ENCODE results near the gene INTU.

INTU gene

GRCh38 chr4:127610488-127610887 is 22.3 kb upstream of the INTU start:
- H4K20me1 ChIP-seq = no peaks in the 10 kb centered on the region
- no peak overlapping the region for H3K4me3 ChIP-seq
- H3K9ac ChIP-seq = no peak overlapping the region
- no peaks in the 10 kb centered on the region for H3K27me3 ChIP-seq
- no peaks in the 10 kb centered on the region for H3K9me3 ChIP-seq (replicated peaks in 1 of 11)
- no peak for TF ChIP-seq Cebpa-rat (IDR thresholded peaks at IDR 0.05)
- H3K27ac ChIP-seq = no peak overlapping the region
- no peak overlapping the region for H3K4me2 ChIP-seq
- H3K4me1 ChIP-seq = no peaks in the 10 kb centered on the region
- no peaks in the 10 kb centered on the region for H3K36me3 ChIP-seq

- H3K36me3 ChIP-seq = no peaks in the 10 kb centered on the region
- no peaks in the 10 kb centered on the region for H3K27me3 ChIP-seq
- no peak overlapping the region for H3K9ac ChIP-seq
- H3K9me3 ChIP-seq (replicated peaks in 1 of 11) = peaks cover 0 to 6% (median 3%) of the 10 kb centered on the region in 11 experiments; a peak in 3 of 22 replicates
- H3K4me1 ChIP-seq = no peaks in the 10 kb centered on the region
- H4K20me1 ChIP-seq = no peaks in the 10 kb centered on the region
- TF ChIP-seq Cebpa-rat (IDR thresholded peaks at IDR 0.05) = no peak
- H3K4me3 ChIP-seq = no peak overlapping the region
- H3K4me2 ChIP-seq = no peak overlapping the region
- H3K27ac ChIP-seq = no peak overlapping the region
Measured at GRCh38 chr4:127616898-127617297, 15.9 kb upstream of the INTU start.

- Histone ChIP-seq H3K27ac (no peak overlapping the region), H3K36me3 (no peaks in the 10 kb centered on the region), H3K4me2 (no peak overlapping the region), H3K4me1 (peaks cover 0 to 6% (median 0%) of the 10 kb centered on the region in 10 experiments; a peak in 1 of 20 replicates), H4K20me1 (no peaks in the 10 kb centered on the region), H3K4me3 (no peak overlapping the region), H3K9ac (no peak overlapping the region), H3K9me3 (replicated peaks in 1 of 11) (peaks cover 11 to 21% (median 15%) of the 10 kb centered on the region in 11 experiments), H3K27me3 (no peaks in the 10 kb centered on the region)
- no peak for TF ChIP-seq Cebpa-rat (IDR thresholded peaks at IDR 0.05)
Measured at GRCh38 chr4:127618427-127618826, 14.3 kb upstream of the INTU start.

- H3K4me3 ChIP-seq = no peak overlapping the region
- no peak for TF ChIP-seq Cebpa-rat (IDR thresholded peaks at IDR 0.05)
- H4K20me1 ChIP-seq = no peaks in the 10 kb centered on the region
- H3K27me3 ChIP-seq = no peaks in the 10 kb centered on the region
- H3K4me2 ChIP-seq = no peak overlapping the region
- H3K9me3 ChIP-seq (replicated peaks in 1 of 11) = peaks cover 13 to 24% (median 17%) of the 10 kb centered on the region in 11 experiments
- no peaks in the 10 kb centered on the region for H3K36me3 ChIP-seq
- H3K27ac ChIP-seq = no peak overlapping the region
- no peak overlapping the region for H3K9ac ChIP-seq
- H3K4me1 ChIP-seq = peaks cover 0 to 6% (median 0%) of the 10 kb centered on the region in 10 experiments; a peak in 1 of 20 replicates
Measured at GRCh38 chr4:127622621-127622920, 10.2 kb upstream of the INTU start.

GRCh38 chr4:127622921-127623796 is 9.6 kb upstream of the INTU start:
- H3K27me3 ChIP-seq = no peaks in the 10 kb centered on the region
- peaks cover 0 to 6% (median 0%) of the 10 kb centered on the region in 10 experiments; a peak in 1 of 20 replicates for H3K4me1 ChIP-seq
- H3K27ac ChIP-seq = no peak overlapping the region
- no peak for TF ChIP-seq Cebpa-rat (IDR thresholded peaks at IDR 0.05)
- no peak overlapping the region for H3K4me3 ChIP-seq
- H3K4me2 ChIP-seq = no peak overlapping the region
- H3K9ac ChIP-seq = no peak overlapping the region
- H3K36me3 ChIP-seq = no peaks in the 10 kb centered on the region
- H4K20me1 ChIP-seq = no peaks in the 10 kb centered on the region
- H3K9me3 ChIP-seq (replicated peaks in 1 of 11) = peaks cover 13 to 24% (median 17%) of the 10 kb centered on the region in 11 experiments

GRCh38 chr4:127623797-127624083 is 9.0 kb upstream of the INTU start:
- Histone ChIP-seq H3K4me3 (no peak overlapping the region), H3K9me3 (replicated peaks in 1 of 11) (peaks cover 13 to 21% (median 16%) of the 10 kb centered on the region in 11 experiments), H3K4me1 (peaks cover 0 to 6% (median 0%) of the 10 kb centered on the region in 10 experiments; a peak in 1 of 20 replicates), H3K27ac (no peak overlapping the region), H3K36me3 (no peaks in the 10 kb centered on the region), H4K20me1 (no peaks in the 10 kb centered on the region), H3K4me2 (no peak overlapping the region), H3K9ac (no peak overlapping the region), H3K27me3 (no peaks in the 10 kb centered on the region)
- no peak for TF ChIP-seq Cebpa-rat (IDR thresholded peaks at IDR 0.05)

GRCh38 chr4:127624173-127624572 is 8.6 kb upstream of the INTU start:
- Histone ChIP-seq H4K20me1 (no peaks in the 10 kb centered on the region), H3K4me3 (no peak overlapping the region), H3K4me1 (peaks cover 0 to 6% (median 0%) of the 10 kb centered on the region in 10 experiments; a peak in 3 of 20 replicates), H3K9ac (no peak overlapping the region), H3K9me3 (replicated peaks in 1 of 11) (peaks cover 13 to 20% (median 15%) of the 10 kb centered on the region in 11 experiments), H3K27ac (no peak overlapping the region), H3K27me3 (no peaks in the 10 kb centered on the region), H3K4me2 (no peak overlapping the region), H3K36me3 (no peaks in the 10 kb centered on the region)
- TF ChIP-seq Cebpa-rat (IDR thresholded peaks at IDR 0.05) = no peak

GRCh38 chr4:127629371-127629770 is 3.4 kb upstream of the INTU start:
- Histone ChIP-seq H3K4me1 (peaks cover 0 to 10% (median 0%) of the 10 kb centered on the region in 10 experiments; a peak in 4 of 20 replicates), H3K4me3 (no peak overlapping the region), H3K27me3 (no peaks in the 10 kb centered on the region), H4K20me1 (no peaks in the 10 kb centered on the region), H3K9me3 (replicated peaks in 1 of 11) (peaks cover 0 to 9% (median 8%) of the 10 kb centered on the region in 11 experiments; a peak in 11 of 22 replicates), H3K9ac (no peak overlapping the region), H3K27ac (no peak overlapping the region), H3K36me3 (no peaks in the 10 kb centered on the region), H3K4me2 (peak overlapping the region in 2 of 11 experiments; percentile 6 to 53; a peak in 3 of 22 replicates)
- no peak for TF ChIP-seq Cebpa-rat (IDR thresholded peaks at IDR 0.05)

- H4K20me1 ChIP-seq = no peaks in the 10 kb centered on the region
Measured at GRCh38 chr4:127630152-127630551, 2.6 kb upstream of the INTU start.

GRCh38 chr4:127631420-127631819 is 1.3 kb upstream of the INTU start:
- Histone ChIP-seq H3K4me2 (no peak overlapping the region), H3K36me3 (no peaks in the 10 kb centered on the region), H3K4me1 (peaks cover 0 to 10% (median 0%) of the 10 kb centered on the region in 10 experiments; a peak in 4 of 20 replicates), H4K20me1 (no peaks in the 10 kb centered on the region), H3K9me3 (replicated peaks in 1 of 11) (peaks cover 0 to 9% (median 8%) of the 10 kb centered on the region in 11 experiments; a peak in 11 of 22 replicates), H3K4me3 (no peak overlapping the region), H3K27me3 (no peaks in the 10 kb centered on the region), H3K9ac (no peak overlapping the region), H3K27ac (no peak overlapping the region)
- no peak for TF ChIP-seq Cebpa-rat (IDR thresholded peaks at IDR 0.05)

More at GRCh38 chr4:127630152-127630551, 2.6 kb upstream of the INTU start:
- TF ChIP-seq Cebpa-rat (IDR thresholded peaks at IDR 0.05) = no peak
- no peak overlapping the region for H3K27ac ChIP-seq
- H3K4me2 ChIP-seq = no peak overlapping the region
- H3K9me3 ChIP-seq (replicated peaks in 1 of 11) = peaks cover 0 to 9% (median 8%) of the 10 kb centered on the region in 11 experiments; a peak in 11 of 22 replicates
- H3K4me3 ChIP-seq = no peak overlapping the region
- H3K27me3 ChIP-seq = no peaks in the 10 kb centered on the region
- peaks cover 0 to 10% (median 0%) of the 10 kb centered on the region in 10 experiments; a peak in 4 of 20 replicates for H3K4me1 ChIP-seq
- H3K9ac ChIP-seq = no peak overlapping the region
- no peaks in the 10 kb centered on the region for H3K36me3 ChIP-seq

All from BLaER1 treated with 17β-estradiol and CSF1 and Interleukin-3, amounts not matched to agents 10 nM and 100 nM (cell line).